Duodenal mucosa (tissue), 2 donors: ENCODE measurements around the gene PTGIR.
A peak's percentile ranks its signal among the peaks of the same experiment; 100 is the strongest.

Source experiments
- H3K27ac ChIP-seq: one replicate; pipeline ENCODE4 v1.7.0; 2013; ENCODE audit warnings: low read depth, low read length
- H3K27me3 ChIP-seq, 2 donors: one replicate each; pipeline ENCODE4 v1.7.0; 2013; ENCODE audit warnings: low read length in 2 of 2, control low read depth in 1 of 2; ENCODE audit not compliant: insufficient read depth in 2 of 2, control insufficient read depth in 1 of 2
- H3K36me3 ChIP-seq, 2 donors: one replicate each; pipeline ENCODE4 v1.7.0; 2013; ENCODE audit warnings: low read length in 2 of 2, control low read depth in 1 of 2; ENCODE audit not compliant: insufficient read depth in 2 of 2, control insufficient read depth in 1 of 2
- H3K4me1 ChIP-seq, 2 donors: one replicate each; pipeline ENCODE4 v1.7.0; 2013; ENCODE audit warnings: low read length in 2 of 2, control low read depth in 1 of 2; ENCODE audit not compliant: insufficient read depth in 2 of 2, control insufficient read depth in 1 of 2
- H3K4me3 ChIP-seq, 2 donors: one replicate each; pipeline ENCODE4 v1.7.0; 2013; ENCODE audit warnings: low read length in 2 of 2, low read depth in 1 of 2
- H3K9ac ChIP-seq, 2 donors: one replicate each; pipeline ENCODE4 v1.7.0; 2013; ENCODE audit warnings: low read length in 2 of 2, low read depth in 1 of 2
- H3K9me3 ChIP-seq, 2 donors: one replicate each; pipeline ENCODE4 v1.7.0; 2013; ENCODE audit warnings: low read length in 2 of 2, control low read depth in 1 of 2; ENCODE audit not compliant: control insufficient read depth in 1 of 2

The PTGIR gene

GRCh38 chr19:46624958-46625661, at the start of gene PTGIR:
Gene PTGIR (minus strand): TSS chr19:46625089. CDS start chr19:46624225, 864 bp downstream.
- Histone ChIP-seq H3K4me3 (peak within 1 kb of the TSS; percentile 17 to 40), H3K36me3 (no peaks in the 10 kb centered on the region), H3K27me3 (peaks cover 4 to 19% of the 10 kb centered on the region in 2 donors), H3K27ac (peak within 1 kb of the TSS; percentile 70), H3K4me1 (peaks cover 3 to 11% of the 10 kb centered on the region in 2 donors), H3K9ac (no peak within 1 kb of the TSS), H3K9me3 (no peaks in the 10 kb centered on the region)

- H3K4me3 ChIP-seq, result no peak overlapping the region
- H3K4me1 ChIP-seq, result no peaks in the 10 kb centered on the region
- no peaks in the 10 kb centered on the region for H3K9me3 ChIP-seq
- no peaks in the 10 kb centered on the region for H3K27me3 ChIP-seq
- peaks cover 13 to 30% of the 10 kb centered on the region in 2 donors for H3K36me3 ChIP-seq
- H3K27ac ChIP-seq, result no peak overlapping the region
- H3K9ac ChIP-seq, result no peak overlapping the region
Measured at GRCh38 chr19:46670813-46671212, 45.9 kb upstream of the PTGIR start.

DNA sequence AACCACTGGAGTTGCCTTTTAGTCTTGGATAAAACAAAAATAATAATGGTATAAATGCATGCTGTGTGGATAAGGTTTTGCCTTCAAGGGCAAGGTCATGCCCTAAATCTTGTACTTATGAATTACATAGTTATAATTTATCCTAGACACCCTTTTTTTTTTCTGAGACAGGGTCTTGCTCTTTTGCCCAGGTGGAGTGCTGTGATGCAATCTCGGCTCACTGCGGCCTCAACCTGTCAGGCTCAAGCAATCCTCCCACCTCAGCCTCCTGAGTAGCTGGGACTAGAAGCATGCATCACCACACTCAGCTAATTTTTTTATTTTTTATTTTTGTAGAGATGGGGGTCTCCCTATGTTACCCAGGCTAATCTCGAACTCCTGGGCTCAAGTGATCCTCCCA, 43.8 kb upstream of the PTGIR start:
- Histone ChIP-seq H3K4me3 (no peak overlapping the region), H3K4me1 (no peaks in the 10 kb centered on the region), H3K27me3 (peaks cover 0 to 5% of the 10 kb centered on the region in 2 donors), H3K27ac (no peak overlapping the region), H3K9ac (no peak overlapping the region), H3K9me3 (no peaks in the 10 kb centered on the region), H3K36me3 (peaks cover 0 to 9% of the 10 kb centered on the region in 2 donors)

GRCh38 chr19:46665072-46665471, 40.2 kb upstream of the PTGIR start:
- H3K4me3 ChIP-seq, result no peak overlapping the region
- no peak overlapping the region for H3K27ac ChIP-seq
- no peaks in the 10 kb centered on the region for H3K9me3 ChIP-seq
- no peak overlapping the region for H3K9ac ChIP-seq
- H3K27me3 ChIP-seq, result peaks cover 1 to 11% of the 10 kb centered on the region in 2 donors
- no peaks in the 10 kb centered on the region for H3K36me3 ChIP-seq
- H3K4me1 ChIP-seq, result peaks cover 5 to 12% of the 10 kb centered on the region in 2 donors

DNA sequence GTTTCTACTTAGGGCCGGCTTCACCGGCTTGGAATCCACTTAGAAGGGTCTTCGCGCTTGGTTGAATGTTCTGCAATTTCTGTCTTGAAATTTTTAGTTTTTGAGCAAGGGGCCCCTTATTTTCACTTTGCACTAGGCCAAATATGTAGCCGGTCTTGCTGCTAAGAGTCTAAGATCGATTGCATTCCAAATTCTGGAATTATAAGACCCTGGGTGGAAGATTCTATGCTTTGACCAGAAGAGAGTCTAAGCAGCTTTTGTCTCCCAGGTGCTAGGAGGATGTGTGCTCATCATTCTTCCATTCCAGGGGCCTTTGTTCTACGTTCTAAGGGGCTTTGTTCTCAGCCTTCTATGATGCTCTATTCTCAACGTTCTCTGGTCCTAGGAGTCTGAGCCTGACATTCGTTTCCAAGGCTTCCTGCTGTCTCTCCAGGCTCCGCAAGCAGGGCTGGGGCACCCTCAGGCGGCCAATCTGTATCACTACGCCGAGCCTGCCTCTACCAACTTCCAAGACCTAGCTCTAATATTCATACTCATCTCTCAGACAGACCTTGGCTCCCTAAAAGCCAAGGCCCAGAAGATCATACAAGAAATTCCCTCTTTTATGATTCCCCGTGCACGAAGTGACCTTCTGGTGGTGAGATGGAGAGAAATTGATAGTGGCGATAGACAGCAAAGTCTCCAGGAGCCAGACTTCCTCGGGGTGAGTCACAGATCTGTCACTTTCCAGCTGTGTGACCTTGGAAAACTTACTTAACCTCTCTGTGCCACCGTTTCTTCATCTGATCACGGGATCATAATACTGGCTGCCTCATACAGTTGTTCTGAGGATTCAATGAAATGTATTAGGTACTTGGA, 37.1 kb upstream of the PTGIR start:
- Histone ChIP-seq H3K27ac (no peak overlapping the region), H3K9me3 (no peaks in the 10 kb centered on the region), H3K36me3 (no peaks in the 10 kb centered on the region), H3K4me1 (peaks cover 10 to 21% of the 10 kb centered on the region in 2 donors), H3K4me3 (peak overlapping the region; percentile 59 to 67), H3K27me3 (peaks cover 17 to 30% of the 10 kb centered on the region in 2 donors), H3K9ac (peak overlapping the region in 1 of 2 donors; percentile 3)

- Histone ChIP-seq H3K4me3 (peak within 1 kb of the TSS; percentile 59 to 67), H3K9ac (peak within 1 kb of the TSS; percentile 0 to 18), H3K27me3 (peaks cover 17 to 34% of the 10 kb centered on the region in 2 donors), H3K4me1 (peaks cover 10 to 21% of the 10 kb centered on the region in 2 donors), H3K27ac (no peak within 1 kb of the TSS), H3K9me3 (no peaks in the 10 kb centered on the region), H3K36me3 (no peaks in the 10 kb centered on the region)
Measured at GRCh38 chr19:46661020-46661731, 36.3 kb upstream of the PTGIR start, which contains the start of gene DACT3. Gene DACT3 (minus strand): TSS chr19:46661182. CDS start chr19:46661064, 118 bp downstream.

DNA sequence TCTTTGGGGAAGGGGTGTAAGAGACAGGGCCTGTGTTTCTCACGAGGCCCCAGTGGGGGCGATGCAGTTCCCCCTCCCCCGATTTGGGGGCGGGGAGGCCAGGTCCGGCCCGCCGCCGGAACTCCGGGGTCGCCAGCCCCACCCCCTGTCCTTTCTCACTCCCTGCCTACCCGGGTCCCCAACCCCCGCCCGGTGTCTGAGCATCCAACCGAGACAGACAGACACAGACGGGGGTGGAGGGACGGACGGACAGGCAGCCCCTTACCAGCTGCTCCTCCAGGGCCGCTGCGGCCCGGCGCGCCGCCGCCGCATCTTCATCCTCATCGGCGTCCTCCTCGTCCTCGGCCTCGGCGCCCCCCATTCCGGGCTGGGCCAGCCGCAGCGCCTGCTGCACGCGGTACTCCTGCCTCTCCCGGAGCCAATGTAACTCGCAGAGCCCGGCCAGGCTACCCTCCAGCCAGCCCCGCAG, 35.7 kb upstream of the PTGIR start:
- Histone ChIP-seq H3K27ac (no peak overlapping the region), H3K9ac (peak overlapping the region in 1 of 2 donors; percentile 0), H3K36me3 (no peaks in the 10 kb centered on the region), H3K27me3 (peaks cover 17 to 34% of the 10 kb centered on the region in 2 donors), H3K4me3 (peak overlapping the region; percentile 23 to 61), H3K4me1 (peaks cover 10 to 21% of the 10 kb centered on the region in 2 donors), H3K9me3 (no peaks in the 10 kb centered on the region)

GRCh38 chr19:46660008-46660517, 35.2 kb upstream of the PTGIR start:
- H3K4me3 ChIP-seq, result peak overlapping the region; percentile 23 to 61
- H3K9me3 ChIP-seq, result no peaks in the 10 kb centered on the region
- H3K27me3 ChIP-seq, result peaks cover 17 to 34% of the 10 kb centered on the region in 2 donors
- H3K27ac ChIP-seq, result no peak overlapping the region
- peaks cover 10 to 21% of the 10 kb centered on the region in 2 donors for H3K4me1 ChIP-seq
- no peaks in the 10 kb centered on the region for H3K36me3 ChIP-seq
- peak overlapping the region; percentile 0 to 18 for H3K9ac ChIP-seq

GRCh38 chr19:46659151-46660007, 34.5 kb upstream of the PTGIR start:
- H3K4me3 ChIP-seq, result peak overlapping the region; percentile 23 to 61
- H3K4me1 ChIP-seq, result peaks cover 10 to 21% of the 10 kb centered on the region in 2 donors
- H3K27me3 ChIP-seq, result peaks cover 17 to 32% of the 10 kb centered on the region in 2 donors
- peak overlapping the region in 1 of 2 donors; percentile 18 for H3K9ac ChIP-seq
- H3K27ac ChIP-seq, result no peak overlapping the region
- H3K36me3 ChIP-seq, result no peaks in the 10 kb centered on the region
- H3K9me3 ChIP-seq, result no peaks in the 10 kb centered on the region
